HG02763 (cell line): ENCODE data around the gene TMEM219.

ENCODE experiments used
- ATAC-seq: cut with Tn5 transposase; IDR thresholded peaks from one replicate; pipeline ENCODE4 v1.9.1; 2021; ENCODE audit warnings: mild to moderate bottlenecking, moderate library complexity; ENCODE audit not compliant: unreplicated experiment

TMEM219 gene

DNA sequence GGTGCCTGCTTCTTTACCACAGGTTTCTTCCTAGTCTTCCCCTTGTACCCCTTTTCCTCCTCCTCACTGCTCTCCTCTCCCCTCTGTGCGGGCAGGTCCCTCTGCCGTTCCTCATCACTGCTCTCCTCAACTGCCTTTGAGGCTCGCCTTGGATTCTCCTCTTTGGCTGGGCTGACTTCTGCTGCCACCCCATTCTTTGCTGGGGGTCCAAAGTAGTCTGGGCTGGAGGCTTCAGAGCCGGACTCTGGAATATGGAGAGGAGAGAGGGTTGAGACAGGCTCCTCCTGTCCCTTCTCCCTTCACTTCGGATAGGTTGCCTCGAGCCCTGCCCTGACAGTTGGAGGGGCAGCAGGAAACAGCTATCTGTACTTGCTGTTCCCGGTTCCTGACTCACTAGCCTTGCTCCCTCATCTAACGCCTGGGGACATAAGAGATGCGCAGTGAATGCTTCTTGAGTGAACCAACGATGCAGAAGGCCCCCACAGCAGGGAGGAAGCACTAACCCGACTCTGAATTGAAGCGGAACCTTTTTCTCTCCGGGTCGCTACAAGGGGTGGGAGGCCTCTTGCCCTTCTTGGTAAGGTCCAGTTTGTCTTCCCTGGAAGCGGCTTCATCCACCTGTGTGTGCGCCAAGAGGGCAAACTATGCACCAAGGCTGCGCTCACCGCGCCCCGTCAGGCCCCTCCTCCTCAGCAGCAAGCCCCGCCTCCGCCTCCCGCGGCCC lies 32.9 kb downstream of the TMEM219 start:
- peak; percentile 20 for ATAC-seq

GRCh38 chr16:29995324-29995910 lies 33.5 kb downstream of the TMEM219 start, which contains the start of gene HIRIP3:
Gene HIRIP3 (minus strand): TSS chr16:29995617. CDS start chr16:29995605, 12 bp downstream.
- peak; percentile 49 for ATAC-seq

- ATAC-seq: peak; percentile 94
Observed at GRCh38 chr16:29995911-29996765, 34.3 kb downstream of the TMEM219 start, which contains the start of gene INO80E. Gene INO80E (plus strand): TSS chr16:29996241. CDS start chr16:29996311, 70 bp downstream.

- ATAC-seq: no peak
Observed at GRCh38 chr16:29996766-29997250, 34.9 kb downstream of the TMEM219 start.

- ATAC-seq: no peak
Observed at GRCh38 chr16:29999605-30000004, 37.7 kb downstream of the TMEM219 start.

GRCh38 chr16:30000735-30001631 lies 39.1 kb downstream of the TMEM219 start:
- ATAC-seq: no peak

DNA sequence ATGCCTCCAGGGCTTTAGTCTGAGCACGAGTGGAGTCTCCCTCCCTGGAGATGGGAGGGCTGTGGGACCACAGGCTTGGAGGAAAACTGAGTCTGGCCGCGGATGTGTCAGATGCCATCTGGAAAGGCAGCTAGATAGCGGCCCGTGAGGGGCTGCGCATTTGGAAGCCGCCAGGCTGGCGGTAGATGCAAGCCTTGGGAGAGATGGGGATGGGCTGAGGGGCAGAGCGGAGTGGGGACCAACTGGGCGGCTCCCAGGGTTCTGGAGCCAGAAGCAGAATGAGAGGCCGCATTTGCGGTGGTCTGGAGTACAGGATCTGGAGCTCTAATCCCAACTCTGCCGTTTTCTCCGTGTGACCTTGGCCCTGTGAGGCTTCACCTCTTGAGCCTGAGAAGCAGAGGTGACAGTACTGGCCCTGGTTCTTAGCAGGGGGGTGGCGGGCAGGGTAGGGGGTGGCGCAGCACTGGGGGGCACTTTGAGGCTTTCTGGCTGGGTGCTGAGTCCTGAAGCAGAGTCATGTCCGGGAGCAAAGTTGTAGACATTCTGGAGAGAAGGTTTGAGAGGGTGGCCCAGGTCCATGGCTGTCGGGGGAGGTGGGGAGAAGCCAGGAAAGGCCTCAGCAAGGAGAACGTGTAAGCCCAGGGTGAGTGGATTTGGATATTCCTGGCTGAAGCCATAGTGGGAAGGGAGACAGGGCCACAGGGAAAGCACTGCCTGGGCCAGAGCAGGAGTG lies 40.9 kb downstream of the TMEM219 start:
- ATAC-seq: no peak

DNA sequence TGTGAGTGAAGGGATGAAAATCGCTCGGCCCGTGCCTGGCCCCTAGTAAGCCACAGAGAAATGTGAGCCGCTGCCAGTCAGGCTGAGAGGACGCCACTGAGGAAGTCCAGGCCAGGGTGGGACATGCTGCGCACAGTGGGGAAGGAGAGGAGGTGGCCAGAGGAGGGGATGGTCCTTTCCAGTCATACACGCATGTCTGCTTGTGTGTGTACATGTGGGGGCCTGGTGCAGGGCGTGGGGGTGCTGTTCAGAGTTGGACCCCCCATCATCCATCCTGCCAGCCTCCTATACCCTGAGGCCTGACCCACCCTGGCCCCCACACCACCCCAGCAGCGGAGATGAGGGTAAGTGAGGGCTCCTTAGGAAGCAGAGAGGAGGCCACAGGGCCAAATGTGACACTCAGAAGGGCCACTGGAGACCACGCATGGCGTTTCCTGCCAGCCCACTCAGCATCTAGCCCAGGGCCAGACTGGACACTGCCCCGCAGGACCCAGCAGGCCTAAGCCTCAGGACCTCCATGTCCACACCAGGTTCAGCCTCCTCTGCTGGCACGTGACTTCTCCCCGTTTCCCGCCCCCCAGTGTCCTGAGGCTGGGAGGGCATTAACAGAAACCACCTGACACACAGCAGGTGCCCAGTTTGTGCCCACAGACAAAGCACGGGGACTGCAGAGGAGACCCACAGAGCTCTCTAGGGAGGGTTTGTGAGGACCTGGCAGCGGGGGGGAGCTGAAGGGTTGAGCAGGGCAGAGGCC lies 42.0 kb downstream of the TMEM219 start:
- ATAC-seq: no peak

- ATAC-seq: no peak
Observed at GRCh38 chr16:30004424-30004776, 42.5 kb downstream of the TMEM219 start.

DNA sequence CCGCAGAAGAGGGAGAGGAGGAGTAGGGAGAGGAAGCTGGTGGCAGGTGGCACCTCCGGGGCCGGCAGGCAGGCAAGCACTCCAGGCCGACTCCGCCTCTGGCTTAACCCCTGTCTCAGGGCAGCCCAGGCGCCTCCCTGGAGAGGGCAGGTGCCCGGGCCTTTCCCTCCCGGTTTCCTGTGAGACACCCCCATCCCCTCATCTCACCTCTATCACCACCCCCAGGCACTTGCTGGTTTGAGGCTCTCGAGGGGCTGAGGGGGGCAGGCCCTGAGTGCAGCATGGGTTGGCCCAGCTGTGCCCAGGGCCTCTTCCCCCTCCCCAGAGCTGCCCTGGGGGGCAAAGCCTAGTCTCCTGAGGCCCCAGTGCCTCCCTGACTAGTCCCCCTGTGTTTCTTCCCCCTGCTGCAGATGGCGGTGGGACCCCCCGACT lies 42.9 kb downstream of the TMEM219 start:
- no peak for ATAC-seq

GRCh38 chr16:30005341-30006094 lies 43.6 kb downstream of the TMEM219 start:
- no peak for ATAC-seq

DNA sequence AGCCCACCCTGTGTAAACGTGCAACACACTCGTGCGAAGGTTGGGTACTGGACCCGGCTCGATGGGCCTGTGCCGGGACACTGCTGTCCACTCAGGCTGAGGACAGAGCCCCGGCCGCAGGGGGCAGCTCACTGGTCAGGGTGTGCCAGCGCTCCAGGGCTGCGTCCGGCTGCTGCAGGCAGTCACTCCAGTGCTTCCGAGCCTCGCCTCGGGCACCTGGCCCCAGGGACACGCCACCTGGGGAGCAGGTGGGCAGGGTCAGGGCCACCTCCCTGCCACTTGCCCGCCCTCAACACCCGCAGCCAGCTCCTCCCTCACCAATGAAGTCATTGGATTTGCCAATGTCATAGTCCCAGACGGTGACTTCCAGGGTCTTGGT lies 44.2 kb downstream of the TMEM219 start:
- no peak for ATAC-seq

GRCh38 chr16:30006659-30007377 lies 44.9 kb downstream of the TMEM219 start:
- ATAC-seq: no peak

GRCh38 chr16:30007378-30007895 lies 45.6 kb downstream of the TMEM219 start:
- no peak for ATAC-seq

GRCh38 chr16:30009085-30009862 lies 47.4 kb downstream of the TMEM219 start:
- no peak for ATAC-seq

DNA sequence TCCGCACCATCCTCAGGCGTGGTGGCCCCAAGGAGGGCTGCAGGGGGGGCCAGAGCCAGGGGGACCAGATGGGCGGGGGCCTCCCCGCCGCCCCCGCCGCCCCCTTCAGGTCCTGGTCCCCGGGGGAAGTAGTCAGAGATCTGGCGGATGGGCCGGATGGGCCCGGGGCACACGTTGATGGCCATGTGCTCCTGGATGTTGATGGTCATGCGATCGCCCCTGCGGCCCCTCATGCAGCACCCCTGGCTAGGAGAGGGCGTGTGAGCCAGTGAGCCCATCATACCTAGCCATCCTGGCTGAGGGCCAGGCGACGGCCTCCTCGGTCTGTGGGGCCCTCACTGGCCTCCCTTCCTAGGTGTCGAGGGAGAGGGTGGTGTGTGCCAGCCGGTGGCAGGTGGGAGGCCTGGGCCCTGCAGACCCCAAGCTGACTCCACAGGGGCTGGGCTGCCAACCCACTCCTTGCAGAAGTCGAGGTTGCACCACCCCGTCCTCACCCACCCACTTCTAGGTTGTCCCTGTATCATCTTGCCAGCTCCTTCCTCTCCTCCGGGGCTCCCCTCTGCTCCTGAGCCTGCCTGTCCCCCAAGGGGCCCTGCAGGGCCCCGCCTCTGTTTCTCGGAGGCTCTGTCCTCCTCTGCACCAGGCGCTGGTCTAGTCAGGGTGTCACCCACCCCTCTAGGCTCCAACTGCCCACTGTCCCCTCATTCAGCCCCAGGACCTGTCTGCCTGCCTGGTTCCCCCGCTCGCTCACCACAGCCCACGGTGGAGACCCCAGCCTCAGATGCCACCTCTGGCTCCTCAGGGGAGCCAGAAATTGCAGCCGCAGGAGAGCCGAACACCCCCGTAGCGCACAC lies 48.3 kb downstream of the TMEM219 start:
- no peak for ATAC-seq
